GM18505 (cell line): Measurements from ENCODE around the gene REPIN1.

Experiments
- ATAC-seq: cut with Tn5 transposase; IDR thresholded peaks from one replicate; pipeline ENCODE4 v1.9.1; 2021; ENCODE audit not compliant: unreplicated experiment
- POLR2A ChIP-seq: IDR thresholded peaks from 4 replicates; pipeline ENCODE4 v1.6.1; 2011; ENCODE audit warnings: borderline replicate concordance; ENCODE audit not compliant: insufficient read depth, insufficient read length; ENCODE audit errors: extremely low read depth

The REPIN1 gene

DNA sequence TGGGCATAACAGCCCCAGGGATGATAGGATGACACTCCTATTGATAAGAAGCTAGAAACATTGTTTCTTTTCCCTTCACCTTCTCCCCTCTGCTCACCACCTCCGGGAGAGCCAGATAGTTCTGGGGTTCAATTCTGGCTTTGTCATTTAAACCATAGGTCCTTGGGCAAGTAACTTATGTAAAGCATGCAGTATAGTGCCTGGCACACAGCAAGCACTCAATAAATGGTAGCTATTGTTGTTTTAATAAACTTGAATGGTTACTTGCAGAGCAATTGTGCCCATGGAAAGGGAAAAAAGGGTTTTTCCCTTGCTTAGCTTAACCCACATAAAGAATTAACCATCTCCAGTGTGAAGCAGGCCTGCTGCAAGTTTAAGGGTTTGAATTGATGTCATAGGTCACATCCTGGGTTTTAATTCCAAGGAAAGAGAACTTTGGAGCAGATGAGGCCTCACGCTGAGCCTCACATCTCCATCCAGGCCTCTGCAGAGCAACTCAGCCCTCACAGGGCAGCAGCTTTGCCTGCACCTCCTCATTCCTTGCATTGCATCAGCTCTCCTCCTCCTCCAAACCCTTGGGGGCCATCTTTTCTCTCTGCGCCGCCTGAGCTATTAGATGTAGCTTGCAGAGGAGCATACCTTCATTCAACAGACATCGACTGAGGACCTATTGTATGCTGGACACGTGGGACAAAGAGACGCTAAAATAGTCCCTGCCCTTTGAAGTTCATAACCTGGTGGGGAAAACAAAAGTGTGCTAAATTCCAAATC is 33.4 kb downstream of the REPIN1 start:
- no peak for TF ChIP-seq POLR2A
- ATAC-seq, result no peak

DNA sequence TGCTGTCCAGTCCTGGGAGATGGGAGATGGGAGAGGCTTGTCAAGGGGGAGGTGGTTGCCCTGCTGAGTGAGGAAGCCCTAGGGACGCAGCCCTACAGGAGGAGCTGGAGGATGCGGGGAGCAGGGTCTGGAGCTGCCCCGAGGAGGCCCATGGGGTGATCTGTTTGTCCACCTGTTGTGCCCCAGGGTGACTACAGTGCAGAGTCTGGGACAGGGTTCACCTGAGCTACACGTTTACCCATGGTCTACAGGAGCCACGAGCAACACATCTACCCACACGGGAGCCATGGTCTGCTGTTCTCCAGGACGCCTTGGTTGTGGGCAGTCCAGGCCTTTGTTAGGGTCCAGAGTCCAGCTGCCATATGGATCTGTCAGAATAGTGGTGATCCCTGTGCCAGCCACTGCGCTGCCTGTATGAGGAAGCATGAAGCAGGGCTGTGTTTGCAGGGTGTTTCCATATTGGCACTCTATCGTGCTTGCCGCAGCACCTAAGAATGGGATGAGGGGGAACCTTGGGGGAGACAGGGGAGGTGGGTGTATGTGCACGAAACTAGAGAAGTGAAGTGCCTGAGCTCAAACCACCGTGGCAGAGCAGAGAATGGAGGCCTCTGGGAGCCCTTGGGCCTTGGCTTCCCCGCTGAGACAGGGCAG is 34.2 kb downstream of the REPIN1 start:
- no peak for ATAC-seq

DNA sequence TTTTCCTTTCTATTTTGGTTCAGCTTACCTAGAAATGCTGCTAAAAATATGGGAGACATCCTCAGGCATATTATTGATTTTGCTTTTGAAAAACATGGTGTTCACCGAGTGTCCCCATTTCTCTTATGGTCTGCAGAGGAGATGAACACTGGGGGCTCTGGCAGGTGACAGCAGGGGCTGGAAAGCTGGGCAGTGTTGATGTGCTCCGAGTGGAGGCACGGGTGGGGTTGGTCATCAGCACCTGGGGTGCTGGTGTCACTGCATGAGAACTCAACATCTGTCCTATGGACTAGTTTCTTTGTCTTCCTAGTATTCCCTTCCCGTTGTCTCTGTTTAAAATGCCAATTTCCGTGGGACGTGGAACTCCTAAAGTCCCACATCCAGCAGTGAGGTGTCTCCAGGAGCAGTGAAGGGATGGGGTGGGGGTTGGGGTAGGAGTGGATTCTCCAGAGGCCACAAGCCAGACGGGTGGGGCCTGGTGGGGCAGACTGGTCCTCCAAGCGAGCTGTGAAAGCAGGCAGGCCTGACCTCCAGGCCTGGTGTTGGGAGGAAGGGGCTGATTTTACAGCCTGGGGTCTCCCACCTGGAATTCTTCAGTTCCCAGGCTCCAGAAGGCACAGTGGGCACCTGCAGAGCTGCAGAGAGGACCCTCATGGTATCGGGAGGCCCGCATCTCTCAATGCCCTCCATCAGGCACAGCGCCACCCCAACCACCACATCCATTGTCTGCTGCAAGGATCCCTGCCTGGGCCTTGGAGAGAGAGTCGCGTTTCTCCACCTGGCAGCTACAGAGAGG is 35.0 kb downstream of the REPIN1 start:
- no peak for TF ChIP-seq POLR2A
- no peak for ATAC-seq

More for the DNA sequence above, 34.2 kb downstream of the REPIN1 start:
- no peak for TF ChIP-seq POLR2A

DNA sequence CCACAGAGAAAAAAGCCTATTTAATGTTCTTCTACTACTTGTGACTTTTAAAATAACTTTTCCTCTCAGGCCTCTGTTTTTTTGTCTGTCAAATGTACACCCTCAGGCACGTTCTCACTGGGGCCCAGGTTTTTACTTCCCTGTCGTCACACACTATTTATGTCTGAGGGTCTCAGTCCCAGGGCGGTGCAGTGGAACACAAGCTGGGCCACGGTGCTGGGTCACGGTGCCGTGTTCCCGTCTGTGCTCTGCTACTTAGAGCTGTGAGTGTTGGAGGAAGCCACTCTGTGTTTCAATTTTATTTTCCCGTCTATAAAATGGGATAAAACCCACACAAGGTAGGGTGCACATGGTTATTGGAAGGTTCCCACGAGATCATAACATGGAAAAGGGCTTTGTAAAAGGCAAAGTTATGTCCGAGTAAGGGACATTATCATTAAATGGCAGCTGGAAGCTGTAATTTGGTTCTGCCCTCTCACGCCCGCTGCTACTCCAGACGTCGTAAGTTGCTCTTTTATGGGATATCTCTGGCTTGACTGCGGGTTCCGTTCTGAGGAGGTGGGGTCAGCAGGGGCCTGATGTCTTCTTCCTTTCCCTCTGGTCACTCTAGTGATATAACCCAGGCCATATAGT is 35.7 kb downstream of the REPIN1 start:
- ATAC-seq, result no peak
- TF ChIP-seq POLR2A, result no peak

- peak; percentile 87 for TF ChIP-seq POLR2A
- ATAC-seq, result peak; percentile 45
These were observed 36.4 kb downstream of the REPIN1 start for GRCh38 chr7:150404805-150405583.

DNA sequence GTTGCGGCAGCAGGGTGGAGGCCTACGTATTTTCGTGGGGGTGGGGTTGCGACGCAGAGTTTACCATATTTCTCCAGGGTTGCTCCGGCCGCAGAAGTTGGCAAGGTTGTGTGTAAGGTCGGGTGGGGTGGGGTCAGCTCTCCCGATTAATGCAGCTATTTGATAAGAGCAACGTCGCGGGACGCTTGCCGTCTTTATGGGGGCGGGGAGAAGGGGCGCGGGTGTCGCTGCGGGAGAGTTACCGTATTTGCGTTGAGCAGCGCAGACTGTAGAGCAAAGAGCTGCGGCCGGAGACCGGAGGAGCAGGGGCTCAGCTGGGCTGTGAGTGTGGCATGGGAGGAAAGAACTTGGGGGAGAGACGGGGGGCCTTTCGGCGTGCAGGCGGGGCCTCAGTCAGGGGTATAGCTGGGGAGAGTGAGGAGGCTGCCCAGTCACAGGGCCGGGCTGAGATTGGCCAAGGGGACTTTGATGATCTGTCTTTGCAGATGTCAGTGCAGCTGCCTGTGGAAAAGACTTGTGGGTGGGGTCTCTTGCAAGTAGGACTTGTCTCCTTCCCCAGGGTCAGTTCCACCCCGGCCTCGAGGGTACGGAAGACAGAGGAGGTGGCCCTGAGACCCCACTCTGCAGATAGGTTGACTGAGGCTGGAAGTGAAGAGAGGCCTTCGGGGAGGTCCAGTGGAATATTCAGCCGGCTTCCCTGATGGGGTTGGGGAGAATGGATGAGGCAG is 37.1 kb downstream of the REPIN1 start:
- ATAC-seq, result no peak

GRCh38 chr7:150406312-150406566 is 37.6 kb downstream of the REPIN1 start:
- ATAC-seq, result no peak

More for the DNA sequence above, 37.1 kb downstream of the REPIN1 start:
- no peak for TF ChIP-seq POLR2A

DNA sequence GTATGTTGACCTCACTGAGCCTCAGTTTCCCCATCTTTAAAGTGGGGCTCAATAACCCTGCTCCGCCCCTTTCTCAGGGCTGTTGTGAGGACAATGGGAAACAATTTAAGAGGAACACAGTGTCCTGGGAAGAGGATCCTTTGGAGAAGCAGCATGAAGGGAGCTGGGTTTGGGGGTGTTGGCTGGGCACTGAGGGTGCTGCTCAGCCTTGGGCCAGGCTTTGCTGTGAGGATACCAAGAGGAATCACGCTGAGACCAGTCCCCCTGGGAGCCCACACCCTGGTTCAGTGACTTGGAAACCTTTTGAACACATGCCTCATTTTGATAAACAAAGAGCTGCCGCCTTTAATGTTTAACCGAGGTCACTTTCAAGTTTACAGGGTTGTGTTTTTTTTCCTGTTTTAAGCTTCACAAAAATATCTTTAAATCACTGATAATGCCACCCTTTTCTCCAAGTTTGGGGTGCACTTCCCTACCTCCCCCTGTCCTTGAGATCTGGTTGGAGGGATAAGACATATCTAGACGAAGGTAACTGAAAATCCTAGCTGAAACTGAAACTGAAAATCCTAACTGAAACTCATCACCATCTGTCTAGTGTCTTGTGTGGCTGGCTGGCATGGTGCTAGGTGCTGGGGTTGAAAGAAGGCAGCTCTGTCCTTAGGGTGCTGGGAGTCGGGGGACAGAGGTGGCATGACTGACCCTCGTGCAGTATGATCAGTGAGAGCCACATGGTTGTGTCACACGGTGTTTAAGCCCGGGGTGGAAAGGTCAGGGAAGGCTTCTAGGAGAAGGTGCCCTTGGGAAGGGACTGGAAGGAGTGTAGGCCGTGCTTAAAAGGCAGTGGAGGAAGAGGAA is 38.2 kb downstream of the REPIN1 start:
- ATAC-seq, result peak; percentile 47
- TF ChIP-seq POLR2A, result no peak

More at GRCh38 chr7:150406312-150406566, 37.6 kb downstream of the REPIN1 start:
- TF ChIP-seq POLR2A, result no peak

DNA sequence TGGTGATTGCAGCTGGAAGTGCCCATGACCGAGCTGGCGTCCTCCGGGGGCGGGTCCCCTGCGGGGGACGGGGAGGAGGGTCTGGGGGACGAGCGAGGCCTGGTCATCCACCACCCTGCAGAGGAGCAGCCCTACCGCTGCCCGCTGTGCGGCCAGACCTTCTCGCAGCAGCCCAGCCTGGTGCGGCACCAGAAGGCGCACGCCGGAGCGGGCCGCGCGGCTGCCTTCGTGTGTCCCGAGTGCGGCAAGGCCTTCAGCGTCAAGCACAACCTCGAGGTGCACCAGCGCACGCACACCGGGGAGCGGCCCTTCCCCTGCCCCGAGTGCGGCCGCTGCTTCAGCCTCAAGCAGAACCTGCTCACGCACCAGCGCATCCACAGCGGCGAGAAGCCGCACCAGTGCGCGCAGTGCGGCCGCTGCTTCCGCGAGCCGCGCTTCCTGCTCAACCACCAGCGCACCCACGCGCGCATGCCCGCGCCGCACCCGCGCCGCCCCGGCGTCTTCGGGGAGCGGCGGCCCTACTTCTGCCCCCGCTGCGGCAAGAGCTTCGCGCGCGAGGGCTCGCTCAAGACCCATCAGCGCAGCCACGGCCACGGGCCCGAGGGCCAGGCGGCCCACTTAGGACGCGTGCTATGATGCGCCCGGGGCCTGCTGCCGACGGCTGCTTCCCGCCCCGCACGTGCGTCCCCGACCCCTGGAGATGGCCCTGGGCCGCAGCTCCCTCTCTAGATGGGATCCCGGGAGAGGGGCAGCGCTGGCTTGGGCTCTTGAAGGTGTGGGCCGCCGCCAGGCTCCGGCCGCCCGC is 39.2 kb downstream of the REPIN1 start:
- no peak for ATAC-seq
- TF ChIP-seq POLR2A, result no peak

- no peak for TF ChIP-seq POLR2A
- ATAC-seq, result no peak
These were observed 40.0 kb downstream of the REPIN1 start for GRCh38 chr7:150408393-150409299.
